ENCODE results near the gene NFIB.

NFIB gene

GRCh38 chr9:14312719-14313377, 1.1 kb downstream of the NFIB start:
- TF ChIP-seq CTCF (IDR thresholded peaks at IDR 0.05; ENCODE audit: borderline replicate concordance, control extremely low read depth, extremely low read depth, insufficient read depth, missing control alignments), result no peak
- in situ Hi-C loops (cut with MboI; ENCODE audit: low sequenced_read_pairs, unreplicated experiment), result no loop called here
- DNase-seq (ENCODE audit: low spot score), result no peak

- DNase-seq (ENCODE audit: low spot score), result no peak
- in situ Hi-C loops (cut with MboI; ENCODE audit: low sequenced_read_pairs, unreplicated experiment), result no loop called here
- TF ChIP-seq CTCF (IDR thresholded peaks at IDR 0.05; ENCODE audit: borderline replicate concordance, control extremely low read depth, extremely low read depth, insufficient read depth, missing control alignments), result no peak
Measured at GRCh38 chr9:14311956-14312685, 1.8 kb downstream of the NFIB start.

- in situ Hi-C loops (cut with MboI; ENCODE audit: low sequenced_read_pairs, unreplicated experiment), result no loop called here
- no peak for DNase-seq (ENCODE audit: low spot score)
- no peak for TF ChIP-seq CTCF (IDR thresholded peaks at IDR 0.05; ENCODE audit: borderline replicate concordance, control extremely low read depth, extremely low read depth, insufficient read depth, missing control alignments)
Measured at GRCh38 chr9:14311171-14311949, 2.6 kb downstream of the NFIB start.

- no peak for DNase-seq (ENCODE audit: low spot score)
- no peak for TF ChIP-seq CTCF (IDR thresholded peaks at IDR 0.05; ENCODE audit: borderline replicate concordance, control extremely low read depth, extremely low read depth, insufficient read depth, missing control alignments)
- in situ Hi-C loops (cut with MboI; ENCODE audit: low sequenced_read_pairs, unreplicated experiment), result no loop called here
Measured at GRCh38 chr9:14310311-14310710, 3.6 kb downstream of the NFIB start.

- in situ Hi-C loops (cut with MboI; ENCODE audit: low sequenced_read_pairs, unreplicated experiment), result no loop called here
- no peak for DNase-seq (ENCODE audit: low spot score)
- TF ChIP-seq CTCF (IDR thresholded peaks at IDR 0.05; ENCODE audit: borderline replicate concordance, control extremely low read depth, extremely low read depth, insufficient read depth, missing control alignments), result no peak
Measured at GRCh38 chr9:14309403-14309802, 4.5 kb downstream of the NFIB start.

GRCh38 chr9:14308853-14309145, 5.1 kb downstream of the NFIB start:
- no peak for TF ChIP-seq CTCF (IDR thresholded peaks at IDR 0.05; ENCODE audit: borderline replicate concordance, control extremely low read depth, extremely low read depth, insufficient read depth, missing control alignments)
- DNase-seq (ENCODE audit: low spot score), result no peak
- in situ Hi-C loops (cut with MboI; ENCODE audit: low sequenced_read_pairs, unreplicated experiment), result no loop called here
